HAP-1 (cell line): ENCODE results near the gene GRM8.

Experiments used
- DNase-seq, 2 experiments: peaks; one replicate each; pipeline ENCODE4 v3.0.0-alpha.2; 2016 to 2020; ENCODE audit warnings: low spot score in 2 of 2
- H3K27me3 ChIP-seq: fragments of 250-450 bp; sonication (Bioruptor Pico); 2 replicates; pipeline ENCODE4 v1.5.1; 2020; ENCODE audit warnings: low read depth, mild to moderate bottlenecking, moderate library complexity
- H3K36me3 ChIP-seq: fragments of 250-450 bp; sonication (Bioruptor Pico); replicated peaks from 2 replicates; pipeline ENCODE4 v1.5.1; 2020; ENCODE audit warnings: mild to moderate bottlenecking
- H3K4me1 ChIP-seq: fragments of 250-450 bp; sonication (Bioruptor Pico); 2 replicates; pipeline ENCODE4 v1.5.1; 2020; ENCODE audit warnings: mild to moderate bottlenecking
- H3K4me3 ChIP-seq: fragments of 250-450 bp; sonication (Bioruptor Pico); 2 replicates; pipeline ENCODE4 v1.5.1; 2020; ENCODE audit warnings: mild to moderate bottlenecking, moderate library complexity
- H3K9me3 ChIP-seq: fragments of 250-450 bp; sonication (Bioruptor Pico); 2 replicates; pipeline ENCODE4 v1.5.1; 2020; ENCODE audit warnings: mild to moderate bottlenecking, moderate library complexity
- in situ Hi-C: fragments of 300-500 bp; cut with MboI; formaldehyde crosslinking; loops from 3 replicates; pipeline ENCODE4 v1.14.3; 2020; ENCODE audit warnings: low sequenced_read_pairs, inconsistent platforms, mixed read lengths

GRM8 gene

GRCh38 chr7:126450269-126450671 is 802.5 kb downstream of the GRM8 start:
- in situ Hi-C loops: no loop called here
- DNase-seq: no peak
- Histone ChIP-seq H3K36me3 (no peaks in the 10 kb centered on the region), H3K4me1 (peaks cover 25% of the 10 kb centered on the region), H3K27me3 (no peaks in the 10 kb centered on the region), H3K4me3 (no peak overlapping the region), H3K9me3 (no peaks in the 10 kb centered on the region)

- H3K4me3 ChIP-seq: no peak overlapping the region
- H3K27me3 ChIP-seq: no peaks in the 10 kb centered on the region
- DNase-seq: no peak
- H3K4me1 ChIP-seq: peaks cover 25% of the 10 kb centered on the region
- in situ Hi-C loops: no loop called here
- H3K36me3 ChIP-seq: no peaks in the 10 kb centered on the region
- no peaks in the 10 kb centered on the region for H3K9me3 ChIP-seq
These were observed 803.0 kb downstream of the GRM8 start for GRCh38 chr7:126449611-126450268.

GRCh38 chr7:126447984-126448383 is 804.8 kb downstream of the GRM8 start:
- Histone ChIP-seq H3K36me3 (no peaks in the 10 kb centered on the region), H3K27me3 (no peaks in the 10 kb centered on the region), H3K4me3 (no peak overlapping the region), H3K9me3 (no peaks in the 10 kb centered on the region), H3K4me1 (peaks cover 25% of the 10 kb centered on the region)
- peak in 1 of 2 experiments; percentile 86 for DNase-seq
- in situ Hi-C loops: no loop called here

GRCh38 chr7:126445991-126446390 is 806.8 kb downstream of the GRM8 start:
- Histone ChIP-seq H3K27me3 (no peaks in the 10 kb centered on the region), H3K36me3 (no peaks in the 10 kb centered on the region), H3K4me3 (no peak overlapping the region), H3K4me1 (peaks cover 25% of the 10 kb centered on the region), H3K9me3 (no peaks in the 10 kb centered on the region)
- in situ Hi-C loops: no loop called here
- no peak for DNase-seq

DNA sequence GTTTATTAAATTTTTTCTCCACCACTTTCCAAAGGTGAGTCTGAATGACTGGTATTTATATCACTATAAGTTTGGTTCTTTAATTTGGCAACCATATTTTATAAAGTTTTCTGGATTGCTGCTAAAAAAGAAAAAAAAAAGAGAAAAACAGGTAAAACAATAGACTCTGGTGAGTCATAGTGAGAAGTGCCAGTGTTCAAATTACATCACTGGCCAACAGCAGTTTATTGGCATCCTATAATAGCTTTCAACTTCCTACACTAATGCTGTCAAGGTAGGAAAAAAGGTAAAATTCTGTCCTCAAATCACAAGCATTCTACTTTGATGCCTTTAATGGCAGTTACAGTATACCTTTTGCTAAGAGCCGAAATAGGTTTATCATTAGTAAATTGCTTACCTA is 808.8 kb downstream of the GRM8 start:
- Histone ChIP-seq H3K4me1 (peaks cover 18% of the 10 kb centered on the region), H3K36me3 (no peaks in the 10 kb centered on the region), H3K4me3 (no peak overlapping the region), H3K27me3 (no peaks in the 10 kb centered on the region), H3K9me3 (no peaks in the 10 kb centered on the region)
- in situ Hi-C loops: no loop called here
- DNase-seq: no peak

- H3K9me3 ChIP-seq: no peaks in the 10 kb centered on the region
- in situ Hi-C loops: no loop called here
- no peak for DNase-seq
- no peaks in the 10 kb centered on the region for H3K27me3 ChIP-seq
- peaks cover 11% of the 10 kb centered on the region for H3K4me1 ChIP-seq
- no peaks in the 10 kb centered on the region for H3K36me3 ChIP-seq
- no peak overlapping the region for H3K4me3 ChIP-seq
These were observed 809.8 kb downstream of the GRM8 start for GRCh38 chr7:126442908-126443307.

GRCh38 chr7:126441745-126442144 is 811.0 kb downstream of the GRM8 start:
- H3K9me3 ChIP-seq: no peaks in the 10 kb centered on the region
- H3K4me1 ChIP-seq: peaks cover 3% of the 10 kb centered on the region; the same call in 1 of the 2 replicates
- no peak for DNase-seq
- no peak overlapping the region for H3K4me3 ChIP-seq
- in situ Hi-C loops: no loop called here
- H3K27me3 ChIP-seq: no peaks in the 10 kb centered on the region
- H3K36me3 ChIP-seq: no peaks in the 10 kb centered on the region

DNA sequence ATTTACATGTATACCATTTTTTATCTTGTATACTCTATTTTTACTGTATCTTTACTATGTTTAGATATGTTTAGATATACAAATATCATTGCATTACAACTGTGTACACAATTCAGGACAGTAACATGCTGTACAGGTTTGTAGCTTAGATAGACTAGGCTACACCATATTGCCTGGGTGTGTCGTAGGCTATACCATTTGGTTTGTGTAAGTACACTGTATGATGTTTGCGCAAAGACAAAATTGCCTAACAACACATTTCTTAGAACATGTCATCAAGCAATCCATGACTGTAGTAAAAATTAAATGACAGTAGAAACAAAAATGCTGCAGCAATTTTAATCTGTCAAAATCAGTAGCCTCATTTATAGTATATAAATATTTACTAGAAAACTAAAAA is 812.2 kb downstream of the GRM8 start:
- in situ Hi-C loops: no loop called here
- DNase-seq: no peak
- no peaks in the 10 kb centered on the region for H3K36me3 ChIP-seq
- no peaks in the 10 kb centered on the region for H3K9me3 ChIP-seq
- no peak overlapping the region for H3K4me3 ChIP-seq
- H3K27me3 ChIP-seq: no peaks in the 10 kb centered on the region
- H3K4me1 ChIP-seq: no peaks in the 10 kb centered on the region

DNA sequence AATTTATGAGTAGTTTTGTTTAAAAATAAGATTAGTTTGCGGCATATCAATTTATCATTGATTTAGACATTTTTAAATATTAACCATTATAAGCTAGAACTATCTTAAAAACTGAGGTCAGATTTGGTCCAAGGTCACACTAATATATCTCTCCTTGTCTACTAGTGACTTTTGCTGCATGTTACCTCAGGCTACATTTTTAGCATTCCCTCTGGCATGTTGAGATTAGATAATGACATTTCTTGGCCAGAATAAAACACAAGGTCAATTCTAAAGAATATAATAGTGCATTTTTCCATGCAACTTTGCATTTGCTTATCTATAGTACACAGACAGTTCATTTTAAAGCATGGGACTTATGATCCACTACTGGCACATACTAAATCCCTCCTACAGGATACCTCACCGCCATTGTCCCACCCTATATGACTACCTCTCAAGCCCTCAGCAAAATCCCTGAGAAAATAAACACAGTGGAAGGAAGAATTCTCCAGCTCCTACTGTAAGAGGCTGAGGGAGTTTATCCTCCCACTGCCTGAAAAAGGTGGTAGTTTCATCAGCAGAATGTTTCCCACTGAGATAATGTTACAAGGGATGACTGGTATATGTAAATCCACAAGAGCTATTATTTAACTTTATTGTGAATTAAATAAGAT is 816.4 kb downstream of the GRM8 start:
- in situ Hi-C loops: no loop called here
- Histone ChIP-seq H3K4me3 (no peak overlapping the region), H3K27me3 (no peaks in the 10 kb centered on the region), H3K4me1 (no peaks in the 10 kb centered on the region), H3K9me3 (no peaks in the 10 kb centered on the region), H3K36me3 (no peaks in the 10 kb centered on the region)
- peak in 1 of 2 experiments; percentile 16 for DNase-seq

GRCh38 chr7:126426652-126427051 is 826.1 kb downstream of the GRM8 start:
- in situ Hi-C loops: no loop called here
- DNase-seq: no peak

DNA sequence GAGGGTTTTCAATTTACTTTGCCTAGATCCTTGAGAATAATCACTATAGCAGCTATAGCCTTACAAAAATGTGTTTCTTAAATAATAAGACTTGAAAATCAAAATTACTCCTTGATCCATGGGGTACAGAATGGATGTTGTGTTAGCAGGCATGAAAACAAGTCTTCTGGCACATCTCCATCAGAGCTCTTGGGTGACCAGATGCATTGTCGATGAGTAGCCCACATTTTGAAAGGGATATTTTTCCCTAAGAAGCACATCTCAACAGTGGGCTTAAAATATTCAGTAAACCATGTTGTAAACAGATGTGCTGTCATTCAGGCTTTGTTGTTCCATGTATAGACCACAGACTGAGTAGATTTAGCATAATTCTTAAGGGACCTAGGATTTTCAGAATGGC is 827.8 kb downstream of the GRM8 start:
- DNase-seq: no peak
- H3K27me3 ChIP-seq: no peaks in the 10 kb centered on the region
- peaks cover 5% of the 10 kb centered on the region; the same call in 1 of the 2 replicates for H3K4me1 ChIP-seq
- no peaks in the 10 kb centered on the region for H3K9me3 ChIP-seq
- no peaks in the 10 kb centered on the region for H3K36me3 ChIP-seq
- H3K4me3 ChIP-seq: no peak overlapping the region
- in situ Hi-C loops: no loop called here

More at GRCh38 chr7:126426652-126427051, 826.1 kb downstream of the GRM8 start:
- Histone ChIP-seq H3K27me3 (no peaks in the 10 kb centered on the region), H3K36me3 (no peaks in the 10 kb centered on the region), H3K4me3 (no peak overlapping the region), H3K4me1 (peaks cover 5% of the 10 kb centered on the region; the same call in 1 of the 2 replicates), H3K9me3 (no peaks in the 10 kb centered on the region)

DNA sequence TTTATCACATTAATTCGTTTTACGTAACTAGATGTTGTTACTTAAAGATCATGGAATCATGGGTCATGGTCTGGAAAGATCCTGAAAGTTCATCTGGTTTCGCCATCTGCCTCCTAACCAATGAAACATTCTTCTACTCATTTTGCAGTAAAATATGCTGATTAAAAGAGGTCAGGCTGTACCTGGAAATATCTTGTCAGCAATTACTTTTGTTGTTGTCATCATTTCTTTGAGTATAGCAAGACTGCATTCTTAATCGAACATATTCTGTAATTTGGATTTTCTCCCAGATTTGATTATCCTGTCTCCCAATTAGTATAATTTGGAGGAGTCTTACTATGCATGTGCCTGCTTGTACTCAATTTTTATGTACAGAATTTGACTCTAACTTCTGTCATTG is 833.7 kb downstream of the GRM8 start:
- Histone ChIP-seq H3K27me3 (no peaks in the 10 kb centered on the region), H3K4me1 (no peaks in the 10 kb centered on the region), H3K9me3 (no peaks in the 10 kb centered on the region), H3K36me3 (no peaks in the 10 kb centered on the region), H3K4me3 (no peak overlapping the region)
- DNase-seq: no peak
- in situ Hi-C loops: no loop called here

DNA sequence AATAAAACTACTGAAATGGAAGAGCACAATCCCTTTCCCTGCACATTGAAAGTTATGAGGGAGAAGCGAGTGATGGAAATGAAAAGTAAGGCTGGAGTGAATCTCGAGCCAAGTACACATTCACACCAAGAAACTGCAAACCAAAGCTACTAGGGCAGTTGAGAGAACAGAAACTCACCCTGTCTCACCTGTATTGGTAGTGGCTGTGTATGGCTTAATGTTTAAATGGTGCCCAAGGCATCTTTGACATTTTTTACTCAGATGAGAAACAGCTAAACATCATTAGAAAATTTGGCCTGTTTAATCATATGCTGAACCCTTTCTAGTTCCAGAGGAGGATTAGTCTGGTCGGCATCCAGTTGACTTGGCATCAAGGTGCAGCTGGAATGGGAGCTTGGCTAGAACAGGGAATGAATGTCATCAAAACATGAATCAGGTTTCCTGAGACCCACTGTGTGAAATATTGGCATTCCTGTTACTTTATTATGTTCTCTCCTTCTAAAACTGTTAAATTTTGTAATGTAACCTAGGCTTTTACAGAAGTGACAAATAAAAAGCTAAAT is 840.8 kb downstream of the GRM8 start:
- DNase-seq: no peak
- H3K9me3 ChIP-seq: no peaks in the 10 kb centered on the region
- in situ Hi-C loops: no loop called here
- H3K4me3 ChIP-seq: no peak overlapping the region
- no peaks in the 10 kb centered on the region for H3K4me1 ChIP-seq
- H3K36me3 ChIP-seq: no peaks in the 10 kb centered on the region
- no peaks in the 10 kb centered on the region for H3K27me3 ChIP-seq

GRCh38 chr7:126411032-126411820 is 841.5 kb downstream of the GRM8 start:
- in situ Hi-C loops: no loop called here
- H3K4me1 ChIP-seq: no peaks in the 10 kb centered on the region
- no peaks in the 10 kb centered on the region for H3K27me3 ChIP-seq
- no peak for DNase-seq
- no peaks in the 10 kb centered on the region for H3K9me3 ChIP-seq
- H3K36me3 ChIP-seq: no peaks in the 10 kb centered on the region
- no peak overlapping the region for H3K4me3 ChIP-seq
